Esophagus squamous epithelium (tissue), 5 donors: ENCODE data around the gene PHKA1. TPM values are rescaled to one million over a fixed set of nuclear protein-coding genes. Genes with fewer than 3 reads are reported as not detected.

Experiments
- DNase-seq: peaks from one replicate; lab custom pipeline; 2025; lab: John Stamatoyannopoulos, UW
- H3K27ac ChIP-seq, 4 donors: fragments of 200-600 bp; sonication (generic); one replicate each; pipeline ENCODE4 v1.5.1; 2016 to 2019; ENCODE audit warnings: mild to moderate bottlenecking in 1 of 4
- H3K27me3 ChIP-seq, 4 donors: fragments of 200-600 bp; sonication (generic); 1 replicate in 3 of 4; 2 replicates in 1 of 4; pipeline versions ENCODE4 v1.5.1 to v1.6.0; 2017 to 2021; ENCODE audit warnings: antibody characterized with exemption in 1 of 4
- H3K36me3 ChIP-seq, 3 donors: fragments of 200-600 bp; sonication (generic); one replicate each; pipeline ENCODE4 v1.5.1; 2016 to 2019
- H3K4me1 ChIP-seq, 3 donors: fragments of 200-600 bp; sonication (generic); one replicate each; pipeline ENCODE4 v1.5.1; 2017 to 2019
- H3K4me3 ChIP-seq, 4 donors: fragments of 200-600 bp; sonication (generic); 1 replicate in 3 of 4; 2 replicates in 1 of 4; pipeline ENCODE4 v1.5.1; 2016 to 2019; ENCODE audit warnings: mild to moderate bottlenecking in 2 of 4, moderate library complexity in 1 of 4
- H3K9me3 ChIP-seq, 3 donors: fragments of 200-600 bp; sonication (generic); one replicate each; pipeline ENCODE4 v1.5.1; 2016 to 2019
- CTCF ChIP-seq, 6 experiments: fragments of 450-650 bp in 4 of 6; fragments of 200-600 bp in 2 of 6; sonication (generic) in 2 of 6; IDR thresholded peaks; one replicate each; pipeline ENCODE4 v1.5.1; 2016 to 2019; ENCODE audit warnings: antibody characterized with exemption in 6 of 6, mild to moderate bottlenecking in 4 of 6, moderate library complexity in 4 of 6
- POLR2A ChIP-seq, 4 donors: fragments of 450-650 bp; IDR thresholded peaks; one replicate each; pipeline ENCODE4 v1.6.1; 2017; ENCODE audit warnings: antibody characterized with exemption in 4 of 4, mild to moderate bottlenecking in 4 of 4, moderate library complexity in 3 of 4
- WGBS, 2 donors: methylation state at CpG; one replicate each; pipeline ENCODE4 v1.1.5; 2018; 5-methylcytosine and 5-hydroxymethylcytosine counted together
- intact Hi-C: fragments of 100-400 bp; cut with DNase I; formaldehyde crosslinking; loops from one replicate; pipeline ENCODE4 v1.15.0; 2022
- total RNA-seq, 4 donors: library from RNA; depleted of rRNA; stranded (reverse); fragments of >200 nt; gene quantifications; one replicate each; pipeline ENCODE4 v1.1.0, GENCODE V29; 2016
- donor health status: DM: yes; HTN: yes; CAD: no.

PHKA1 gene
- total RNA-seq, 4 donors from 2014 or later = 5.6 to 10.3 (median 7.2) TPM

GRCh38 chrX:72705814-72706213 lies 8.3 kb downstream of the PHKA1 start:
- WGBS, 2 donors = 53 to 71% methylated on average over 1 of the region's 1 CpG
- Histone ChIP-seq H3K27me3 (no peaks in the 10 kb centered on the region), H3K4me3 (no peak overlapping the region), H3K4me1 (no peaks in the 10 kb centered on the region), H3K9me3 (no peaks in the 10 kb centered on the region), H3K27ac (no peak overlapping the region), H3K36me3 (peaks cover 0 to 8% (median 0%) of the 10 kb centered on the region in 3 donors)
- TF ChIP-seq CTCF (IDR thresholded peaks at IDR 0.05) (no peak), POLR2A (IDR thresholded peaks at IDR 0.05) (no peak)
- DNase-seq = no peak
- intact Hi-C loops = no loop called here

- no peaks in the 10 kb centered on the region for H3K4me1 ChIP-seq
- peaks cover 0 to 8% (median 0%) of the 10 kb centered on the region in 3 donors for H3K36me3 ChIP-seq
- no peaks in the 10 kb centered on the region for H3K27me3 ChIP-seq
- no peak overlapping the region for H3K27ac ChIP-seq
- H3K4me3 ChIP-seq = no peak overlapping the region
- no peaks in the 10 kb centered on the region for H3K9me3 ChIP-seq
- TF ChIP-seq POLR2A (IDR thresholded peaks at IDR 0.05) (no peak), CTCF (IDR thresholded peaks at IDR 0.05) (no peak)
- DNase-seq = no peak
- intact Hi-C loops = no loop called here
Observed at GRCh38 chrX:72705111-72705510, 9.0 kb downstream of the PHKA1 start.

GRCh38 chrX:72694170-72694569 lies 19.9 kb downstream of the PHKA1 start:
- TF ChIP-seq CTCF (IDR thresholded peaks at IDR 0.05) = no peak
- no peak for TF ChIP-seq POLR2A (IDR thresholded peaks at IDR 0.05)
- intact Hi-C loops = no loop called here
- H3K9me3 ChIP-seq = no peaks in the 10 kb centered on the region
- no peaks in the 10 kb centered on the region for H3K4me1 ChIP-seq
- 42 to 45% methylated on average over 2 of the region's 2 CpGs for WGBS, 2 donors
- no peaks in the 10 kb centered on the region for H3K36me3 ChIP-seq
- no peaks in the 10 kb centered on the region for H3K27me3 ChIP-seq
- H3K27ac ChIP-seq = no peak overlapping the region
- DNase-seq = no peak
- H3K4me3 ChIP-seq = no peak overlapping the region

GRCh38 chrX:72693477-72693876 lies 20.6 kb downstream of the PHKA1 start:
- Histone ChIP-seq H3K27me3 (no peaks in the 10 kb centered on the region), H3K27ac (no peak overlapping the region), H3K4me3 (no peak overlapping the region), H3K36me3 (no peaks in the 10 kb centered on the region), H3K9me3 (no peaks in the 10 kb centered on the region), H3K4me1 (no peaks in the 10 kb centered on the region)
- 43 to 100% methylated on average over 1 of the region's 1 CpG for WGBS, 2 donors
- no peak for DNase-seq
- intact Hi-C loops = no loop called here
- TF ChIP-seq POLR2A (IDR thresholded peaks at IDR 0.05) = no peak
- no peak for TF ChIP-seq CTCF (IDR thresholded peaks at IDR 0.05)

GRCh38 chrX:72687396-72687795 lies 26.7 kb downstream of the PHKA1 start:
- H3K9me3 ChIP-seq = no peaks in the 10 kb centered on the region
- H3K27ac ChIP-seq = no peak overlapping the region
- no peaks in the 10 kb centered on the region for H3K27me3 ChIP-seq
- intact Hi-C loops = no loop called here
- 59 to 100% methylated on average over 1 of the region's 1 CpG for WGBS, 2 donors
- no peak overlapping the region for H3K4me3 ChIP-seq
- TF ChIP-seq CTCF (IDR thresholded peaks at IDR 0.05) = no peak
- TF ChIP-seq POLR2A (IDR thresholded peaks at IDR 0.05) = no peak
- no peak for DNase-seq
- H3K4me1 ChIP-seq = peaks cover 0 to 20% (median 0%) of the 10 kb centered on the region in 3 donors
- peaks cover 0 to 11% (median 0%) of the 10 kb centered on the region in 3 donors for H3K36me3 ChIP-seq
